SU-DHL-6 (cell line): Measurements from ENCODE around the gene CCDC9.

ENCODE experiments used
- H2AFZ ChIP-seq: fragments of 200-600 bp; sonication (generic); 2 replicates; pipeline ENCODE4 v1.6.1; 2014; ENCODE audit warnings: low read depth, mild to moderate bottlenecking, moderate library complexity, mixed read lengths, antibody characterized with exemption, low read length; ENCODE audit not compliant: severe bottlenecking
- H3F3A ChIP-seq: fragments of 200-600 bp; shearing (Covaris generic); 2 replicates; pipeline ENCODE4 v1.6.0; 2016; ENCODE audit warnings: antibody characterized with exemption, mild to moderate bottlenecking; ENCODE audit not compliant: insufficient read depth
- H3K27ac ChIP-seq: fragments of 200-600 bp; sonication (generic); 2 replicates; pipeline ENCODE4 v1.5.1; 2016; ENCODE audit warnings: low read depth, mild to moderate bottlenecking, low read length, moderate library complexity, mixed read lengths
- H3K27me3 ChIP-seq: fragments of 200-600 bp; sonication (generic), shearing (Covaris generic); 2 replicates; pipeline ENCODE4 v1.6.0; 2014; ENCODE audit warnings: mild to moderate bottlenecking, low read length
- H3K36me3 ChIP-seq: fragments of 200-600 bp; sonication (generic); 2 replicates; pipeline ENCODE4 v1.6.1; 2014; ENCODE audit warnings: mild to moderate bottlenecking, low read length, mixed read lengths
- H3K4me2 ChIP-seq: fragments of 300-600, 200-600 bp; shearing (Covaris generic), sonication (generic); 2 replicates; pipeline ENCODE4 v1.6.0; 2014; ENCODE audit warnings: low read length, low read depth, mild to moderate bottlenecking; ENCODE audit not compliant: poor library complexity, severe bottlenecking
- H3K4me3 ChIP-seq: fragments of 200-600 bp; sonication (generic); 2 replicates; pipeline ENCODE4 v1.5.1; 2014; ENCODE audit warnings: antibody characterized with exemption, low read length, mild to moderate bottlenecking, mixed read lengths; ENCODE audit not compliant: insufficient read depth, poor library complexity, severe bottlenecking
- H3K79me2 ChIP-seq: fragments of 200-600 bp; sonication (generic); 2 replicates; pipeline ENCODE4 v1.6.1; 2014; ENCODE audit warnings: mild to moderate bottlenecking, low read length, moderate library complexity; ENCODE audit not compliant: insufficient read depth
- H3K9ac ChIP-seq: fragments of 200-600 bp; sonication (generic); 2 replicates; pipeline ENCODE4 v1.7.0; 2014; ENCODE audit warnings: mild to moderate bottlenecking, low read length
- H3K9me2 ChIP-seq: fragments of 200-600 bp; sonication (generic); replicated peaks from 2 replicates; pipeline ENCODE4 v1.6.1; 2014; ENCODE audit warnings: low read length; ENCODE audit not compliant: insufficient read depth
- H3K9me3 ChIP-seq: fragments of 200-600 bp; sonication (generic); 2 replicates; pipeline ENCODE4 v1.6.1; 2014; ENCODE audit warnings: low read length, mixed read lengths; ENCODE audit not compliant: insufficient read depth
- H4K20me1 ChIP-seq: fragments of 200-600 bp; sonication (generic); 2 replicates; pipeline ENCODE4 v1.6.1; 2014; ENCODE audit warnings: low read depth, mild to moderate bottlenecking, antibody characterized with exemption, low read length, moderate library complexity, mixed read lengths
- EZH2phosphoT487 ChIP-seq: fragments of 200-600 bp; sonication (generic), shearing (Covaris generic); conservative IDR thresholded peaks from 2 replicates; pipeline ENCODE4 v1.6.1; 2018; ENCODE audit warnings: mild to moderate bottlenecking, antibody characterized with exemption, low read length, moderate library complexity, mixed read lengths
- TF ChIP-seq, protein P1 (sequence below): fragments of 200-600 bp; sonication (generic); IDR thresholded peaks from one replicate; pipeline ENCODE4 v1.5.1; 2017; ENCODE audit warnings: antibody characterized with exemption, mild to moderate bottlenecking, low read length, moderate library complexity; ENCODE audit not compliant: insufficient read depth, poor library complexity, severe bottlenecking

CCDC9 gene

DNA sequence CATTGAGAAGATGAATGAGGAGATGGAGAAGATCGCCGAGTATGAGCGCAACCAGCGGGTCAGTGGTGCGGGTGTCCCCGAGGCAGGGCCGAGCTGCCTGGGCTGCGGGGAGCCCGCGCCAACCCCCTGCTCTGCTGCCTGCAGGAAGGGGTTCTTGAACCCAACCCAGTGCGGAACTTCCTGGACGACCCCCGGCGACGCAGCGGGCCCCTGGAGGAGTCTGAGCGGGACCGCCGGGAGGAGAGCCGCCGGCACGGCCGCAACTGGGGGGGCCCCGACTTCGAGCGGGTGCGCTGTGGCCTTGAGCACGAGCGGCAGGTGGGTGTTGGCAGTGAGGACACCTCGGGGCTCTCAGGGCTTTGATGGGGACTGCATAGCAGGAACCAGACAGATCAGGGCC, 8.3 kb downstream of the CCDC9 start:
- Histone ChIP-seq H3K9me2 (no peaks in the 10 kb centered on the region), H3K27me3 (no peaks in the 10 kb centered on the region), H3K4me2 (no peak overlapping the region), H4K20me1 (no peaks in the 10 kb centered on the region), H3K9me3 (no peaks in the 10 kb centered on the region), H2AFZ (no peak overlapping the region), H3F3A (no peaks in the 10 kb centered on the region), H3K79me2 (no peaks in the 10 kb centered on the region), H3K9ac (no peak overlapping the region), H3K27ac (no peak overlapping the region), H3K4me3 (no peak overlapping the region), H3K36me3 (no peaks in the 10 kb centered on the region)
- TF ChIP-seq, protein P1, sequence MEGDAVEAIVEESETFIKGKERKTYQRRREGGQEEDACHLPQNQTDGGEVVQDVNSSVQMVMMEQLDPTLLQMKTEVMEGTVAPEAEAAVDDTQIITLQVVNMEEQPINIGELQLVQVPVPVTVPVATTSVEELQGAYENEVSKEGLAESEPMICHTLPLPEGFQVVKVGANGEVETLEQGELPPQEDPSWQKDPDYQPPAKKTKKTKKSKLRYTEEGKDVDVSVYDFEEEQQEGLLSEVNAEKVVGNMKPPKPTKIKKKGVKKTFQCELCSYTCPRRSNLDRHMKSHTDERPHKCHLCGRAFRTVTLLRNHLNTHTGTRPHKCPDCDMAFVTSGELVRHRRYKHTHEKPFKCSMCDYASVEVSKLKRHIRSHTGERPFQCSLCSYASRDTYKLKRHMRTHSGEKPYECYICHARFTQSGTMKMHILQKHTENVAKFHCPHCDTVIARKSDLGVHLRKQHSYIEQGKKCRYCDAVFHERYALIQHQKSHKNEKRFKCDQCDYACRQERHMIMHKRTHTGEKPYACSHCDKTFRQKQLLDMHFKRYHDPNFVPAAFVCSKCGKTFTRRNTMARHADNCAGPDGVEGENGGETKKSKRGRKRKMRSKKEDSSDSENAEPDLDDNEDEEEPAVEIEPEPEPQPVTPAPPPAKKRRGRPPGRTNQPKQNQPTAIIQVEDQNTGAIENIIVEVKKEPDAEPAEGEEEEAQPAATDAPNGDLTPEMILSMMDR = no peak
- no peak for TF ChIP-seq EZH2phosphoT487

- Histone ChIP-seq H3K9me3 (no peaks in the 10 kb centered on the region), H3K79me2 (no peaks in the 10 kb centered on the region), H3K27me3 (no peaks in the 10 kb centered on the region), H3K4me3 (no peak overlapping the region), H2AFZ (no peak overlapping the region), H4K20me1 (no peaks in the 10 kb centered on the region), H3K36me3 (no peaks in the 10 kb centered on the region), H3F3A (no peaks in the 10 kb centered on the region), H3K9ac (no peak overlapping the region), H3K9me2 (no peaks in the 10 kb centered on the region), H3K27ac (no peak overlapping the region), H3K4me2 (no peak overlapping the region)
- TF ChIP-seq, protein P1 = no peak
- TF ChIP-seq EZH2phosphoT487 = no peak
Observed at GRCh38 chr19:47266401-47266941, 10.1 kb downstream of the CCDC9 start.

GRCh38 chr19:47267350-47267759, 11.0 kb downstream of the CCDC9 start:
- Histone ChIP-seq H3K9me3 (no peaks in the 10 kb centered on the region), H3K27me3 (no peaks in the 10 kb centered on the region), H3K27ac (no peak overlapping the region), H3F3A (no peaks in the 10 kb centered on the region), H3K9me2 (no peaks in the 10 kb centered on the region), H3K4me2 (no peak overlapping the region), H3K79me2 (no peaks in the 10 kb centered on the region), H3K4me3 (no peak overlapping the region), H3K36me3 (no peaks in the 10 kb centered on the region), H4K20me1 (no peaks in the 10 kb centered on the region), H3K9ac (no peak overlapping the region), H2AFZ (no peak overlapping the region)
- TF ChIP-seq, protein P1 = no peak
- TF ChIP-seq EZH2phosphoT487 = no peak

DNA sequence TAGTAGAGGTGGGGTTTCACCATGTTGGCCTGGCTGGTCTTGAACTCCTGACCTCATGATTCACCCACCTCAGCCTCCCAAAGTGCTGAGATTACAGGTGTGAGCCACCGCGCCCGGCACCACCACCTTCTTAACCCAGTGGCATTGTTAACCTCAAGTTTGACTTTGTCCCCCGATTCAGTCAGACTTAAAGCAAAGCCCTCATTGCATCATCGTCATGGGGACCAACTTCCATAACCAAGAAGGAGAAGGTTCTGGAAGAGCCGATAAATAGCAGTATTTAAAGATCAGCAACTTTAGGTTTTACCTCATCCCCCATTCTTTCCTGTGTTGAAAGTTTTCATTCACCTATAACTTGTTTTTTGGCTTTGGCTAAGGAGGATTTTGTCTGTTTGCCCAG, 11.7 kb downstream of the CCDC9 start:
- Histone ChIP-seq H3K9me2 (no peaks in the 10 kb centered on the region), H3K9me3 (no peaks in the 10 kb centered on the region), H3K36me3 (no peaks in the 10 kb centered on the region), H3K79me2 (no peaks in the 10 kb centered on the region), H4K20me1 (no peaks in the 10 kb centered on the region), H3K4me3 (no peak overlapping the region), H3K27ac (no peak overlapping the region), H3F3A (0 out of 2 replicates have a peak, but pooled peaks cover 6% of the 10 kb centered on the region), H3K4me2 (no peak overlapping the region), H3K9ac (no peak overlapping the region), H2AFZ (no peak overlapping the region), H3K27me3 (no peaks in the 10 kb centered on the region)
- TF ChIP-seq, protein P1 = no peak
- no peak for TF ChIP-seq EZH2phosphoT487
